Measurements from ENCODE around the gene UBE2H.
A peak's percentile ranks its signal among the peaks of the same experiment; 100 is the strongest.
"Not testable (repeated sequence)": the region's sequence is repeated elsewhere in the genome, so short reads cannot be mapped to it uniquely, and the experiment has no call there.

Gene UBE2H

DNA sequence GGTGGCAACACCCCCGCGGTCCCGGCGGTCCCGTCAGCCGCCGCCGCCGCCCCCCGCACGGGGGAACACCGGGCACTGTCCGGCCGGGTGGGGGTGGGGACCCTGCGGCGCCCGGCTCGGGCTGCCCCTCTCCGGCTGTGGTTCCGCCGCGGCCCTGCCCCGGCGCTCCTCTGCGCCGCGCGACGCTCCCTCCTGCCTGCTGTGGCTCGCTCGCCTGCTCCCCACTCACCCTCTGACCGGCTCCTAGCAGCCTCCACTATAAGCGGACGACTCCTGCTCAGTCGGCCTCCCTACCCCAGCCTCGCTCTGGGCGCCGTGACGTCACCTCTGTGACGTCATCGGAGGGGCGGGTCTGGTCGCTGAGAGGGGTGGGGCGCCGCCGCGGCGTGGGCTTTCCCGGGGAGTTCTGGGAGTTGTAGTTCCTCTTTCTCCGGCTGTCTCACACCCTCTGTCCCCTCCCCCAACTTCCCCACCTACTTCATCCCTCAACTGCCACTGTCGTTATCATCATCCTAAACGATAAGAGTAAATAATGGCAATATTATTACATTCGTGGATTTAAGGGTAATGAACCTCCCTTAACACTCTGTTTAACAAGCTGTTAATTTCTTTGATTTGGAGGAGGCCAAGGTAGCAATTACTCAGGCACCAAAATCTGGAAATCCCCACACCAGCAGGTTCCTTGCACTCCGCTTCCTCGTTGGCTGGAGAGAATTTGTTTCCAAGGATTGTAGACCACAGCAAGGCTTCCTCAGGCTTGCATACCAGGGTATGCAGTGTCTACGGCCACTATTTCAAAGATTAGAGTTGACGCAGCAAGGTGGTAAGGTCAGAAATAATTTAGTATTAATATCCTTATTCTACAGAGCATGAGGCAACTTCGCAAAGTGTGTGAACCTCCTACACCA is at the start of gene UBE2H:
TSS of gene UBE2H (minus strand) at position 308 of the 908 bp plus-strand sequence. CDS start 405 bp downstream, outside the sequence.
- DNase-seq (ENCODE audit: low read depth in 1 of 2, low spot score in 1 of 2), result peak; percentile 89

DNA sequence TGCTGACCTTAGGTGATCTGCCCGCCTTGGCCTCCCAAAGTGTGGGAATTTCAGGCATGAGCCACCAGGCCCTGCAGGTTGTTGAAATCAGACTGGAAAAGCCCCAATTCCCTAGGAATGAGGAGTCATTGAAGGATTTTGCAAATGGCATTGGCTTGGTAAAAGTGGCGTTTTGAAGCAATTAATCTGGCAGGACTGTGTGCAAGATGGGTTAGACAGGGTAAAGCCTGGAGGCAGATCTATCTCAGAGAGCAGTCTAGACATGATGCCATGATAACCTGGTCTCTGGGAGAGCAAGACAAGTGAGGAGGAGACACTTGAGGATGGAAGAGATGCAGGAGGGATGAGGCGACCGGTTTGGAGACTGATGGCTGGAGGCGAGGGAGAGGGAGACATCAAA is 45.7 kb upstream of the UBE2H start:
- no peak for DNase-seq (ENCODE audit: low read depth in 1 of 2, low spot score in 1 of 2)

DNA sequence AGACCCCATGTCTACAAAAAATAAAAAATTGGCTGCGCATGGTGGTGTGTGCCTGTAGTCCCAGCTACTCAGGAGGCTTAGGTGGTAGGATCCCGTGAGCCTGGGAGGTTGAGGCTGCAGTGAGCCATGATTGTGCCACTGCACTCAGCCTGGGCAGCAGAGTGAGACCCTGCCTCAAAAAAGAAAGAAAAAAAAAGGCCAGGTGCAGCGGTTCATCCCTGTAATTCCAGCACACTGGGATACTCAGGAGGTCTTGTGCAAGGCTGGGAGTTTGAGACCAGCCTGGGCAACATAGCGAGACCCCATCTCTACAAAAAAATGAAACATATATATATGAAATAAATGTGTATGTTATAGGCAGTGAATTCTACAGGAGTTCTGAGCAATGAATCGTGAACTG is 44.5 kb upstream of the UBE2H start:
- no peak for DNase-seq (ENCODE audit: low read depth in 1 of 2, low spot score in 1 of 2)

DNA sequence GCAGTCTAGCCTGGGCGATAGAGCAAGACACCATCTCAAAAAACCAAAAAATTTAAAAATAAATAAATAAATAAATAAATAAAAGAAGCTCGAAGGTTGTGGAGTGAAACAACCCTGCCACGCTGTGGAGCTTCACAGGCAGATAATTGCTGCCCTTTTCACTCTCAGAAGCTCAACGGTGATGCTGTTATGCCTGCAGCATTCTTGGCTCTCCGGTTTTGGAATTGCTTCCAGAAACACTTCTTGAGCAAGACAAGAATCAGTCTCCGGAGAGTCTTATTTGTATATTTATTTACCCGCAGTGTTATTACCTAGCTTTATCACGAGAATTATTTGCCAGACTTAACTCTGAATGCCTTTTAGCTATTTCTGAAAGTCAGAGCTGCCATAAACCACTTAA is 40.5 kb upstream of the UBE2H start:
- DNase-seq (ENCODE audit: low read depth in 1 of 2, low spot score in 1 of 2), result no peak

DNA sequence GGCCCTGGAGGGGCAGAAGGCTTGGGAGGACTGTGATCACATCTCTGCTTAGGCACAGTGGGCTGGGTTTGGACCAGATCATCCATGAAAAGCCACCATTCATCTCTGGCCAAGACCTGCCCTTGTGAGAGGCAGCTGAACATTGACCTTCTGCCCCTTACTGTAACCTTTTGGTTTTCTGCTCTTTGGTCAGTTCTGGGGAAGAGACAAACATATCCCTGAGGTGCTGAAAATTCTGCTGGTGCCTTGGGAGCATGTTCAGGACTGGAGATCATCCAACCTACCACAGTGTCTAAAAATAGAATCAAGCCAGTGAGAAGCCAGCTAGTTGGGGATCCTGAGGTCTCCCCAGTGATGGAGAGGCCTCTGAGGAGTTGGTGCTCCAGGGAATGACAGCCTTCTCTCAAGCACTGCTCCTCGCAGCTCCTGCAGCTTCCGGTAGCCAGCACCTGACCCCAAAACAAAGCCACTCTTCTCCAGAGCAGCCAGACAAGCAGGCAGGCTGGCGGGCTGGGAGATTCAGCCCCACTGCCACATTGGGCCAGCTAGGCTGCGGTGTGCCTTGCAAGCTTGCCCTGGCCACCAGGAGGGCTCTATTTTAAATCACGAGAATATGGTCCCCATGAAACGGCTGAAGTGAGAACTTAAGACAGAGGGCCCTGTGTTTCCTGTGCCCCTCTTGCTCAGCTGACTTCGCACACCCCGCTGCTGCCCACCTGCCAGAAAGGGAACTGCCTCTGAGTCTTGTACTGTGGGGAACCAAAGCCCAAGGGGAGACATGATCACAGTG is 37.8 kb upstream of the UBE2H start:
- DNase-seq (ENCODE audit: low read depth in 1 of 2, low spot score in 1 of 2), result no peak

DNA sequence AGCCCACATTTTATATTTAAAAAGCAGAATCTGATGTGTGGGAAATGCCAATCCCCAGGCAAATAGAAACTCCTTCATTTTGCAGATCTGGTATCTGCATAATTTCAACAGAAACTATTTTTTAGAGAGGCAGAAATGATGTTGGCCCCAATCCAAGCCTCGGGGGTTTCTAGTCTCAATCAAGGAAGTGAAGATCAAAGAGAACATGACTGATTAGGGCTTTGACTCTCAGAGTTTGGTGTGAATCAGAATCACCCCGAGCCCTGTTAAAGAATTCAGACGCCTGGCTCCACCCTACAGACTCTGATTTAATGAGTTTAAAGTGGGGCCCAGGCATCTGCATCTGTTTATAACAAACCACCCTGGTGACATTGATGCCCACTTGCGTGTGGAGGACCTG is 36.7 kb upstream of the UBE2H start:
- peak in 1 of 2 donors; percentile 55 for DNase-seq (ENCODE audit: low read depth in 1 of 2, low spot score in 1 of 2)

DNA sequence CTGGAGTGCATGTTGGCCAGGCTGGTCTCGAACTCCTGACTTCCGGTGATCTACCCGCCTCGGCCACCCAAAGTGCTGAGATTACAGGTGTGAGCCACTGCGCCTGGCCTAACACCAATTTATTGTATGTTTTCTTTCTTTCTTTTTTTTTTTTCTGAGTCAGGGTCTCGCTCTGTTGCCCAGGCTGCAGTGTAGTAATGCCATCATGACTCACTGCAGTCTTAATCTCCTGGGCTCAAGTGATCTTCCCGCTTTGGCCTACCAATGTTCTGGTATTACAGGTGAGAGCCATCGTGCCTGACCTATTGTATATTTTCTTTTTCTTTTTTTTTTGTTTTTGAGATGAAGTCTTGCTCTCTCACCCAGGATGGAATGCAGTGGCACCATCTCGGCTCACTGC is 33.8 kb upstream of the UBE2H start:
- DNase-seq (ENCODE audit: low read depth in 1 of 2, low spot score in 1 of 2), result no peak

DNA sequence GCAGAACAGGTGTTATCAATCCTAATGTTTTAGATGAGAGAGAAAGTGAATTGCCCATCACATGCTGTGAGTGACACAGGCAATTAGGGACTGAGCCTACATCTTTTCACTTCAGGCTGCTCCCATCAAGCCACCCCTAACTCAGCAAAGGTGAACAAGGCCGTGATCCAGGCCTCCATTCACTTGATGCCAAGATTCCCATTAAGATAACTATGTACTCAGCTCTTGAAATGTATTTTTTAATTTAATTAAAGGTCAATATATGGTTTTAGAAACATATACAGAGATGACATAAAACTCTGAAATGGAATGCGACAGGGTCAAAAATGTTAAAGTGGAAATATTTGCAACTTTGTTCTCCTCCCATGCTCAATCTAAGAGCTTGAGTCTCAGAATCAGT is 27.9 kb upstream of the UBE2H start:
- no peak for DNase-seq (ENCODE audit: low read depth in 1 of 2, low spot score in 1 of 2)

DNA sequence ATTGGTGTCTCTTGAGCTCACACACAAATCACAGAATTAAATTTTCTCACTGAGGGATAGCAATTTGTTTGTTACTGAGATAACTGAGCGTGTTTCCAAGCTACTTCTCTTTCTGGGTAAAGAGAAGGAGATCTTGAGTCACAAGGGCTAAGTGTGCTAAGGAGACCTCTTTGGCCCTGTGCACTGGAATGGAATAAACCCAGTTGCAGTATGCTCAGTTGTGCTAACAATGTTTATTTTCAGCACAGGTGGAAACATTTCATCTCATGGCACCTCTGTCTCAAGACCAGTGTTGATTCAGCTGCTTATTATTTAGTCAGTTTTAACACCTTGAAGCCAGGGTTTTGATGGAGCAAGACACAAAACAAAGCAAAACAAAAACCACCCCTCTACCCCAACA is 22.5 kb upstream of the UBE2H start:
- DNase-seq (ENCODE audit: low read depth in 1 of 2, low spot score in 1 of 2), result no peak

DNA sequence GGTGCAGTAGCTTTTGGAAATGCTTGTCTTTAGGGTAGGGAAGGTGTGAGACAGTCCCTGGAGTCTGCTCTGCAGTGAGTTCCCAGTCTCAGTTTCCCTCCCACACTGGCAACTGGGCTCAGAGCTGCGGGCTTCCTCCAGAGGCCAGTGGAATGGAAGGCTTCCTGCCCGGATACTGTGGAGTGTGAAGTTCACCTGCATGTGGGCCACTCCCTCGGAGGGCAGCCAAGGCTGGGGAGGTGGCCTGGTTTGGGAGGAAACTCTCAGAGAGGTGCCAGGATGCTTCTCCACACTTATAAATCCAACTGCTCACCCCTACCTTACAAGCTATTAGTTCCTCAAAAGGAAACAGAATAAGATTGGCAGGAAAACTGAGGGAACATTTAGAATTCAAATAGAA is 18.1 kb upstream of the UBE2H start:
- DNase-seq (ENCODE audit: low read depth in 1 of 2, low spot score in 1 of 2), result no peak

DNA sequence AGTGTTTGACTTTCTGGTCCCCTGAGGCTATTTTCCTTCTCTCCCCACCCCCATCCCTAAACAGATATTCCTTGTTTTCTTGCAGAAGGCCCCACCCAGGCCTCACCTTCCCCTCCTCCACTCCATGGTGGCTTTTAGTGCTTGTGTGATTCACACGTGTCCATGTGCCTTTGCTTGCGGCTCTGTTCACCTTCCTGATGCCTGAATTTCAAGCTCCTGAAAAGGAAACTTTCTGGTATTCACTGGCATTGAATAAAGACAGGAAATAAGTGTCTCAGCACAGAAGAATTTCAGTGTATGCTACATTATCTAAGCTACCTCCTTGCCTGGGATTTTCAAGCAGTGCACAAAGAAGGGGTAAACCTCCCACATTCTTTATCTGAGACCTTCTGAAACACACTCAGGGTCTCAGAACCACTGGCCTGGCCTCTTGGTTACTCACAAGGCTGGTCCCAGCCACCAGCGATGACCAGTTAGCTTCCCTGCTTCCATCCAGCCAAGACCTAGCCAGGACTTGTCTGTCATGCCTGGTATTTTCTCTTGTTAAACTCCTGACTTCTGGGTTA is 17.2 kb upstream of the UBE2H start:
- no peak for DNase-seq (ENCODE audit: low read depth in 1 of 2, low spot score in 1 of 2)

DNA sequence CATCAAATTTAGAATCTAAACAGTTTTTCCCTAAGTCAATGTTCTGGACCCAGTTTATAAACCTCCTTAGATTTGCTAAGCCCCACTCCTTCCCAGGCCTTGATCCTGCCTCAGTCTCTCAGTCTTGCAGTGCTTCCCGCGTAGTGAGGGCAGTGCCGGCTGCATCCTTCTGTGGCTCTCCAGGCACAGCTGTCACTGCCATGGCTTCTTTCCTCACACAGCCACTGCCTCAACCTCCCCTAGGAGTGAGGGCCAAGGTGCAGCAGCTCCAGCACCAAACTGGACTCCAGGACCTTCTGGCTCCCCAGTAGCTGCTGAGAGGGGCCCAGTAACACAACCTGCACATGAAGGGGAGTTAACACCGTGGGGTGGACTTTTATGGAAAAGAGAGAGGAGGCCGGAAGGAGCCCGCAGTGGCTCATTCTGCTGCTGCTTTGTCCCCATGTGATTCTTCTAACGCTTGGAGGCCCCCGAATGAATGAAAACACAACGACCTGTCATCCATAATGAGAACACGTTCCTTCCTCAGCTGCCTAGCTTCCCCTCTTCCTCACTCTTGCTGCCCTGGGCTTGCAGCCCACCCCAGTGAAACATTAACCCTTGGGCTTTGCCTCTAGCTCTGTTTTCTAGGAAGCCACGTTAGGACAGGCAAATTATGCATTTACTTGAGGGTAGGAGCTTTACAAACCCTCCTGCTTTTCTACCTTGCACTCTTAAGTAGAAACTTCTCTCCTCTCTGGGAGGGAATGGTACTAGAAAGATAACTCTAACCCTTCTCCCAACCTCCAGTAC is 16.0 kb upstream of the UBE2H start:
- DNase-seq (ENCODE audit: low read depth in 1 of 2, low spot score in 1 of 2), result no peak

DNA sequence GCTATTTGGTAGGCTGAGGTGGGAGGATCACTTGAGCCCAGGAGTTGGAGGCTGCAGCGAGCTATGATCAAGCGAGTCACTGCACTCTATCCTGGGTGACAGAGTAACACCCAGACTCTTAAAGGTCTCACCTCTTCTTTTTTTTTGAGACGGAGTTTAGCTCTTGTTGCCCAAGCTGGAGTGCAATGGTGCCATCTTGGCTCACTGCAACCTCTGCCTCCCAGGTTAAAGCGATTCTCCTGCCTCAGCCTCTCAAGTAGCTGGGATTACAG is 7.4 kb upstream of the UBE2H start:
- DNase-seq (ENCODE audit: low read depth in 1 of 2, low spot score in 1 of 2), result not testable (repeated sequence)

DNA sequence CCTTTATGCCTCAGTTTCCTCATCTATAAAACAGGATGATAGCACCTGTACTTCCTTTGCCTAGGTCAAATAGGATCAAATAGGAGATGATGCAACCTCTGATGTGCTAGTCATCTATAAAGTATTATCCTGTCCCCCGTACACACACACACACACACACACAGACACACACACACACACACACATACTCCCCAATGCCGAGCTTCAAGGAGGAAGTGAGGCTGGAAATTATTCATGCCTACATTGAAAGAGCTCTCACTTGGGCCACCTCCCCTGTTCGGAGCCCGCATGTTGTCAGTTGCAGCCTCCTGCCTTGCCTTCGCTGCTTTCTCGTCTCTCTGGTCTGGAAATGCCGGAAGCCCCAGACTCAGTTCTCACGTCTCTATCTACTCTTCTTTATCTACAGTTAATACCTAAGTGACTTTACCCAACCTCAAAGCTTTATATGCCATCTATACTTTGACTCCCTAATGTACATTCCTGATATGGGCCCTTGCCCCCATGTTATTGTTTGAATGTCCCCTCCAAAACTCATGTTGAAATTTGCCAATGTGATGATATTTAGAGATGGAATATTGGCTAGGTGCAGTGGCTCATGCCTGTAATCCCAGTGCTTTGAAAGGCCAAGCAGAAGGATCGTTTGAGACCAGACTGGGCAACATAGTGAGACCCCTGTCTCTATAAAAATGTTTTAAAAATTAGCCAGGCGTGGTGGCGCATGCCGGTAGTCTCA is 6.9 kb upstream of the UBE2H start:
- no peak for DNase-seq (ENCODE audit: low read depth in 1 of 2, low spot score in 1 of 2)

DNA sequence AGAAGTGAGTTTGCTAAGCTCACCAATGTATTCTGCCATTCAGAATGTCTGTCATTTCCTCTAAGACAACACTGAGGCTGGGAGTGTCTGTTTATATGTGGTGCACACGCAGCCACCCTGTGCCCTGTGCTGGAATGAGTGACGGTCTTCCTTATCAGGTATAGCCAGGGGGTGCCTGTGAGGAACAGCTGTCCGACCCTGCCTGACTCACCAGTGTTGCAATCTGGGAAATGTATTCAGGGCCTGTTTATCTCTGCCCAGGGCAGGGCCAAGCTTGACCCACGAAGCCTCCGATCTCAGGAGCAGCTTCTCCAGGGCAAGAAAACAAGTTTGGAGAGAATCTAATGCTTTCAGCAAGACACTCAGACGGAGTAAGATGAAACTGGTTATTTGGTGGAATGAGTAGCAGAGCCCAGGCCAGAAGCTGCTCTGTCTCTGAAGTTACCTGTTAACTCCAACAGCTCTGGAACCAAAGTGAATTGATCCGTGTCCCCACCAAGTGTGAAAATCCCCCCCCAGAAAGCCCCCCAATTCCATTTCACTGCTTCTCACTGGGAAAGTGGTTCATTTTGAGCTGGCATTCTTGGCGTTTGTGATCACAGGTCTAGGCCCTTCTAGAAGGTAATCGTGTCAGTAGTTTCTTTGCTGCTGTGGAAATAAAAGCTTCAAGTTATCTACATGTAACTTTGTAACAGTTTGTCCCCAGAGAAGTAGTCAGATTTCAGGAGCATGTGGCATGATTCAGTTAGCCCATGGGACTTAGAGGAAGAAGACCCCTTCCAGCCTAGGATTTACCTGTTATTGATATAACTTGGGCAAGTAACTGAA is 6.1 kb upstream of the UBE2H start:
- DNase-seq (ENCODE audit: low read depth in 1 of 2, low spot score in 1 of 2), result no peak

DNA sequence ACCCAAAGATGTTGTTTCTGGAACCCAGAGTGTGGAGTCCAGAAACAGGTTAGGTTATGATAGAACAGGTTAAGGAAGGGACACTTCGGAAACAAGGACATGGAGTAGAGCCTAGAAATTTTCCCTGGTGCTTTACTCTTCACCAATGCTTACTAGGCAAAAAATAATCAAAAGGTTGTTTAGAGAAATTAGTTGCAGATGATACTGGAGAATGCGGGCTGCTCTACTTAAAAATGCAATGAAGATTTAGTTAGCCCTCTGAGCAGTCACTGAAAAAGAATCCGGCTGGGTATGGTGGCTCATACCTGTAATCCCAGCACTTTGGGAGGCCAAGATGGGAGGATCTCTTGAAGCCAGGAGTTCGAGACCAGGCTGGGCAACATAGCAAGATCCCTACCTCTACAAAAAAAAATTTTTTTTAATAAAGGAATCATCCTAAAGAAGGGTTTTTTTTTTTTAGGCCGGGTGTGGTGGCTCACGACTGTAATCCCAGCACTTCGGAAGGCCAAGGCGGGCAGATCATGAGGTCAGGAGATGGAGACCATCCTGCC is 3.3 kb upstream of the UBE2H start:
- DNase-seq (ENCODE audit: low read depth in 1 of 2, low spot score in 1 of 2), result no peak

DNA sequence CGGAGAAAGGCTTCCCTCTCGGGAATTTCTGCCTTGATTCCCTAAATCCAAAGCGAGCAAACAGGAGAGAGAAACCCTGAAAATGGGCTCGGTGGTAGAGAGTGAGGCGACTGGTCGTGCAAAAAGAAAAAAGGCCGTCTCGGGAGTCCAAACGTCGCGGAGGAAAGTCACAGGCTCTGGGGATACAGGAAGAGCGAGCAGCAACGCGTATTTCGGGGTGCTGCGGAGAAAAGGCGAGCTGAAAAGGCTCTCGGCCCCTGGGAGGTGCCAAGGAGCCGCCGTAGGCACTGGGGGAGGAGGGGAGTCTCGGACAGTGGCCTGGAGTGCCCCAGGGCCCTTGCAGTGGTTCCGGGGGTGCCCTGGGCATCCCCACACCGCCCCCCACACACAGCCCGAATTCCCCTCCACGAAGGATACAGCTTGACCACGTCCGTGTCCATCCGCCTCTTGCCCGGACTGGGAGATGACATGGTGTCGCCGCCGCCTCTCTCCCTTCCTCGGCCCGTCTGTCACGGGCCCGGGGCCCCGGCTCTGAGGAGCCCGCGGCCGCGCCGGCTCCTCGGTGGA is 591 bp downstream of the UBE2H start:
- DNase-seq (ENCODE audit: low read depth in 1 of 2, low spot score in 1 of 2), result peak in 1 of 2 donors; percentile 16

DNA sequence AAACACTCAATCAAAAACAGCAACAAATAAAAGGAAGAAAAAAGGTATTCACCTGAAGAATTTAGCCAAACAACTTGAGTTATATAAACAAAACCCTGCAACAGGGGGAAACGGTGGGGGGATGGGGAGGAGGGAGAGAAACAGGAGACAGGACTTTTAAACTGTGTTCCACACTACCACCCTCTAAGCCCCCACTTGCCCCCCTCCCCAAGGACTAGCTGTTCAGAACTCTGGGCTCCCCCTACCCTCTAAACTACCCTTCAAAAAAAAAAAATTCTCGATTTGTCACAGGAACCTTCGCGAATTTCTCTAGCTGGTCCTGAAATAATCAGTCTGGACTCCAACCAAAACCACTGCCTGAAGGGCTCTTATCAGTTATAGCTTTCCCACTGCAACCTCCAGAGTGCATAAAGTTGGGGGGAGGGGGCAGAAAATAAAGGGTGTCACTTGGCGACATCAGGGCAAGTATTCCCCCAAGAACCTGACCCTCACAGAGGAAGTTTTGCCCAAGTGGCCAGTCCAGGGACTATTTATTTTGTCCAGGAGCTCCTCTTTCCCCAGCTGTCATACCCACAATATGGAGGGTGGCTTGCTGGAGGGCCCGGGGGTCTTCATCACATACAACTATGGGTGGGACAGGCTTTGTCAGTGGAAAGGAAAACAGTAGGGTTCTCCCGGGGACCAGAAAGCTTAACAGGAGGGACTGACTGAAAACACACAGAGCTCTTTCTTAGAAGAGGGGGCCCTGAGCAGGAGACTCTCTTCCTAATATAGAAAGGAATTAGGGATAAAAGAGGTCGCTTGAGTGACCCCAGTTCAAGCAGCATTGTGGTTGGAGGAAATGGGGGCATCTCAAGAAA is 1.3 kb downstream of the UBE2H start:
- no peak for DNase-seq (ENCODE audit: low read depth in 1 of 2, low spot score in 1 of 2)

DNA sequence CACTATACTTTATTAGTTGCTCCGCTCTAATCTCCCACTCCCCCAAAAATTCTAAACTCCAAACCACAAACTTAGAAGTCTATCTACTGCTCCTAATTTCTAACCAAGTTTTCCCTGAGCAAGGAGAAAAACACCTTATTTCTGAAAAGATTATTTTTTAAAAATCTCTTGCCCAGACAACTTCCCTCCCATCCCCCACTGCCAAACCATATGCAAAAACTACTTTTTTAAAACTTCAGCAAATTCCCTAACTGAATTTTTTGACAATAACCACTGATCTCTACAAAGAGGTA is 1.9 kb downstream of the UBE2H start:
- DNase-seq (ENCODE audit: low read depth in 1 of 2, low spot score in 1 of 2), result no peak
